ENCODE data around the gene ITGB3BP.

The ITGB3BP gene

DNA sequence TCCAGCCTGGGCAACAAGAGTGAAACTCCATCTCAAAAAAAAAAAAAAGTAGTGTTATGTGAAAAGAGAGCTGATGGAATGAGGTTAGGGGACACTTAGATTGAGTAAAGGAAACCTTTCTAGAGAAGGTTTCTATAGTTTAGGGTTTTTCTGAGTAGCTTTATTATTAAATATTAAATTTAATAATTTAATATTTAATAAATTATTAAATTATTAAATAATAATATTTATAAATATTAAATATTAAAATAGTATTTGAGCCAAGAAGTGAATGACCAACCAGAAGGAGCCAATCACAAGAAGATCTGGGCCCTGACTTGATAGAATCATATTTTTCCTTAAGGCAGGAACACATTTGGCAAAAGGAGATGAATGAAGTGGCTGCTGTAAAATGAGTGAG, 104.9 kb downstream of the ITGB3BP start:
- peaks cover 71% of the 10 kb centered on the region for H3K36me3 Mint-ChIP-seq (ENCODE audit: low read depth)
- no peaks in the 10 kb centered on the region for H3K4me1 Mint-ChIP-seq (ENCODE audit: low read depth)
- no peak for DNase-seq
- H3K27me3 Mint-ChIP-seq, result no peaks in the 10 kb centered on the region
- H3K9me3 Mint-ChIP-seq, result no peaks in the 10 kb centered on the region
- no peak overlapping the region for H3K4me3 Mint-ChIP-seq
- no peak overlapping the region for H3K27ac Mint-ChIP-seq

DNA sequence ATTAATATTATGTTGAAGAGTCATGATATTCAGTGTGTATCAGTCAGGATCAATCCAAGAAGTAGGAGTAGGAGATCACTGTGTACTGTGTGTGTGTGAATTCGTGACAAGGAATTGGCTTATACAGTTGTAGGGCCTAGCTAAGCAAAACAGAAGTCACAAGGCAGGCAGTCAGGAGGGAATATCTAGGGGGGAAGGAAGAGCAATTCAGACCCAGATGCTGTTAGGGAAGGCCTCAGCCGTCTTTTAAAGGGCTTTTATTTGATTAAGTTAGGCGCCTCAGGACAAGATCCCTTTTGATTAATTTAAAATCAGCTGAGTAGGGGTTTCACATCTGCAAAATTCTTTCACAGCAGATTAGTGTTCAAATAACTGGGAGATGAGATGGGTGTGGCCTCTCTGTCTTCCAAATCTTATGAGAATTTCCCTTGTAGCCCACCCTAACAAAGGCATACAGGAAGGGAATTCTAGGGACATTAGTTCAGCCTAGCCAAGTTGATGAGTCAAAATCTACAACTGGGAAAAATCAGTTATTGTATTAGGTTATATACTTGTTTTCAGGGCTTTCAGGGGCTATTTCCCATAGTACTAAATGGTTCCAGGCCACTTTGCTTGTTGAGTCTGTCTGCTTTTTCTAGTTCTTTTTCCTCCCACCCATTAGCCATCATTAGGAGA, 108.2 kb downstream of the ITGB3BP start:
- Mint-ChIP-seq H3K27ac (no peak overlapping the region), H3K4me3 (no peak overlapping the region), H3K27me3 (no peaks in the 10 kb centered on the region), H3K36me3 (ENCODE audit: low read depth) (peaks cover 73% of the 10 kb centered on the region), H3K4me1 (ENCODE audit: low read depth) (no peaks in the 10 kb centered on the region), H3K9me3 (no peaks in the 10 kb centered on the region)
- DNase-seq, result no peak

DNA sequence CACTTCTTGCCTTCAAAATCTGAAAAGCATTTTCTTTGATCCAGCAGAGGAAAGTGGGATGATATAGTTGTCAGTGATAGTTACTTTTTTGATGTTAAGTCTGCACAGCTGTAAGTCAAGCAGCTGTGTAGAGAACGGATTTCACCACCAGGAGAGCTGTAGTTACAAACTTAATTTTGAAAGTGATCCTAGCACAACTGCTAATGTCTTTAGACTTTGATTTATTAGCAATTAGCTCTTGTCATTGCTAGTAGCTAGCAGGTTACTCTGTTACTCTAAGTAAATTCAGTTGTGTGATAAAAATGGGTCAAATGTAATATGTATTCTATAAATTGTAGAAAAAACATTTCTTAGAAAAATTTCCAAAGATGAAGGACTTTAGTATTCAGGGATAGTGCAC, 109.6 kb downstream of the ITGB3BP start:
- Mint-ChIP-seq H3K4me3 (no peak overlapping the region), H3K9me3 (no peaks in the 10 kb centered on the region), H3K4me1 (ENCODE audit: low read depth) (no peaks in the 10 kb centered on the region), H3K27me3 (no peaks in the 10 kb centered on the region), H3K36me3 (ENCODE audit: low read depth) (peaks cover 74% of the 10 kb centered on the region), H3K27ac (no peak overlapping the region)
- no peak for DNase-seq

DNA sequence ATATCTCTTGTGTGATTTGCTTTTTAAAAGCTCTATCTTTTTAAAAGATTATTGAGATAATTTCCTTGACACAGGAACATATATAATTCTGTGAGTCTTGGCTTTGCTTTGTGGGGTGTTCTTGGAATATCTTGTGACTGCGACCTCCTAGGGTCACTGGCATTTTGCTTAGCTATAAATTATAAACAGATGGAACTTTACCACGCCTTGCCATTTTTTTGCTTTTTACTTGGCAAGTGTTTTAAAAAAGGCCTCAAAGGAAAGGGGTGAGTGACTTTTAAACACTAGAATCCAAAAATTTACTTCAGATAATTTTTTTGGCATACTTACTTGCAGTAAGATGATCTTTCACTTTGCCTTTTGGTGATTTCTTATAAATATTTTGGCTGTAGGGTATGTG, 112.0 kb downstream of the ITGB3BP start:
- Mint-ChIP-seq H3K36me3 (ENCODE audit: low read depth) (peaks cover 74% of the 10 kb centered on the region), H3K9me3 (no peaks in the 10 kb centered on the region), H3K4me3 (no peak overlapping the region), H3K4me1 (ENCODE audit: low read depth) (no peaks in the 10 kb centered on the region), H3K27ac (no peak overlapping the region), H3K27me3 (no peaks in the 10 kb centered on the region)
- no peak for DNase-seq

DNA sequence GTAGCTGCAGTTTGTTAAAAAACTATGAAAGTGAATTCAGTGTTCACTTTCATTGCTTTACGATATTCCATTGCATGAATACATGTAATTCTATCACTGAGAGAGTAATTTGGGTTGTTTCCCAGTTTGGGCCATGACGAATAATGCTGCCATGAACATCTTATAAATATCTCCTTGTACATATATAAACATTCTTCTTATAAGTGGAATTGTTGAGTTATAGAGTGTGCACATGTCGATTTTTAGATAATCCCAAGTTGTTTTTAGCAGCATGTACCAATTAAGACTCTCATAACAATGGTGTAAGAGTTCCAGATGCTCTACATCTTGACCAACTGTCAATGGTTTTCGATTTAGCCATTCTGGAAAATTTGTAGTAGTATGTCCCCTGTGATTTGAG, 114.7 kb downstream of the ITGB3BP start:
- Mint-ChIP-seq H3K36me3 (ENCODE audit: low read depth) (peaks cover 79% of the 10 kb centered on the region), H3K4me1 (ENCODE audit: low read depth) (peaks cover 2% of the 10 kb centered on the region), H3K27me3 (no peaks in the 10 kb centered on the region)

DNA sequence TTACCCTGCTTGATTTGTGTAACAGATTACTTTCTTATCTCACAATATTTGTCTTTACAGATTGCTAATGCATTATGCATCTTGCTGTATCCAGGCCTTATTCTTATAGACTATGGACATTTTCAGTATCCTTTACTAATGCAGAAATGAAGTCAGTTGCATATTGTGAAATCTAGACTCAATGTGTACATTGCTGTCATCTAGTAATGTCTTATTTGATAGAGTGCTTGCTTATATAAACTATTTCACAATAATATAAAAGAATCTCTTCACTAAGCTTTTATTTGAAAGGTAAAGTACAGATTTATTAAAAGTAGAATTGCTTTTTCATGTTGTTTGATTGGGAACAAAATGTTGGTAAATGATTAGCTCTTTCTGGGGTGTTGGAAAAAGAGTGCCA, 116.0 kb downstream of the ITGB3BP start:
- H3K27me3 Mint-ChIP-seq, result no peaks in the 10 kb centered on the region
- no peak overlapping the region for H3K27ac Mint-ChIP-seq
- peaks cover 74% of the 10 kb centered on the region for H3K36me3 Mint-ChIP-seq (ENCODE audit: low read depth)
- H3K4me1 Mint-ChIP-seq (ENCODE audit: low read depth), result peaks cover 4% of the 10 kb centered on the region
- no peak for DNase-seq
- no peaks in the 10 kb centered on the region for H3K9me3 Mint-ChIP-seq
- no peak overlapping the region for H3K4me3 Mint-ChIP-seq

More for the DNA sequence above, 114.7 kb downstream of the ITGB3BP start:
- DNase-seq, result no peak
- Mint-ChIP-seq H3K27ac (no peak overlapping the region), H3K4me3 (no peak overlapping the region), H3K9me3 (no peaks in the 10 kb centered on the region)

DNA sequence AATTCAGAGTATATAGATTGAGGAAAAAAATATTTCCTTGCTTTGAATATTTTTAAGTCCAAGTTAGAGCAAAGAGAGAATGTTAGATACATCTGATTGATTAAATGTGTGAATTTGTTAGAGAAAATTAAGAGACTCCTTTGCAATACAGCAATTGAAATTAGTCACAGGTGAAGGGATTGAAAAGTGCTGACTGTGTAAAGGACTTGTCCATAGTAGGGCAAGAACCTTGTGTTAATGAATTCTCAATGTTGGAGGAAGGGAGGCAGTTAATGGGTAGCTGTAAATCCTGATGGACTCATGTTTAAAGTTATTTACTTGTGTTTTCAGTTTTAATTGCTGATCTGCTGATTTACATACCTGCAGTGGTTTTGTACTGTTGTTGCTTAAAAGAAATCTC, 117.0 kb downstream of the ITGB3BP start:
- Mint-ChIP-seq H3K27me3 (no peaks in the 10 kb centered on the region), H3K36me3 (ENCODE audit: low read depth) (peaks cover 71% of the 10 kb centered on the region), H3K4me1 (ENCODE audit: low read depth) (peaks cover 4% of the 10 kb centered on the region), H3K27ac (no peak overlapping the region), H3K9me3 (no peaks in the 10 kb centered on the region), H3K4me3 (no peak overlapping the region)
- DNase-seq, result no peak

GRCh38 chr1:63405021-63405420, 118.0 kb downstream of the ITGB3BP start:
- no peak for DNase-seq
- Mint-ChIP-seq H3K4me1 (ENCODE audit: low read depth) (peaks cover 4% of the 10 kb centered on the region), H3K27ac (no peak overlapping the region), H3K27me3 (no peaks in the 10 kb centered on the region), H3K4me3 (no peak overlapping the region), H3K36me3 (ENCODE audit: low read depth) (peaks cover 75% of the 10 kb centered on the region), H3K9me3 (no peaks in the 10 kb centered on the region)

DNA sequence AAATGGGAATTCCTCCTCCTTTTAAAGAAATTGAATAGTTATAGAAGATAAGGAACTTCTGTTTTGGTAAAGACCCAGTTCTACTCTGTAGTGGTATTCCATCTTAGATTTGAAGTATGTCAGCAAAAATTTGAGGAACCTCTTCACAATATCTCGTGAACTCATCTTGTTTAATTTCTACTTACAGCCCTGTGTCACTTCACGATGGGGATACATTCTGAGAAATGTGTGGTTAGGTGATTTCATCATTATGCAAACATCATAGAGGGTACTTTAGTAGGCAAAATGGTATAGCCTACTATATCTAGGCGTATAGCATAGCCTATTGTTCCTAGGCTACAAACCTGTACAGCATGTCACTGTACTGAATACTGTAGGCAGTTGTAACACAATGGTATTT, 119.6 kb downstream of the ITGB3BP start:
- Mint-ChIP-seq H3K27me3 (no peaks in the 10 kb centered on the region), H3K4me3 (no peak overlapping the region), H3K9me3 (no peaks in the 10 kb centered on the region), H3K4me1 (ENCODE audit: low read depth) (peaks cover 4% of the 10 kb centered on the region), H3K27ac (no peak overlapping the region), H3K36me3 (ENCODE audit: low read depth) (peaks cover 77% of the 10 kb centered on the region)
- DNase-seq, result no peak

GRCh38 chr1:63401945-63402344, 121.1 kb downstream of the ITGB3BP start:
- no peak overlapping the region for H3K4me3 Mint-ChIP-seq
- H3K36me3 Mint-ChIP-seq (ENCODE audit: low read depth), result peaks cover 76% of the 10 kb centered on the region
- H3K27ac Mint-ChIP-seq, result no peak overlapping the region
- no peak for DNase-seq
- H3K9me3 Mint-ChIP-seq, result no peaks in the 10 kb centered on the region
- no peaks in the 10 kb centered on the region for H3K27me3 Mint-ChIP-seq
- peaks cover 4% of the 10 kb centered on the region for H3K4me1 Mint-ChIP-seq (ENCODE audit: low read depth)
